CD14-positive monocyte (primary cell): ENCODE results near the gene HES6. TPM values are rescaled to one million over a fixed set of nuclear protein-coding genes. Genes with fewer than 3 reads are reported as not detected.
"Not testable (repeated sequence)": the region's sequence is repeated elsewhere in the genome, so short reads cannot be mapped to it uniquely, and the experiment has no call there.

Source experiments
- DNase-seq, 3 donors: peaks; one replicate each; pipeline ENCODE4 v3.0.0-alpha.2; 2011 to 2022
- H2AFZ ChIP-seq: 2 replicates; pipeline ENCODE4 v1.6.0; 2012; ENCODE audit warnings: mild to moderate bottlenecking, low read depth, low read length, inconsistent platforms; ENCODE audit not compliant: insufficient read depth, poor library complexity, severe bottlenecking
- H3K27ac ChIP-seq, 2 donors: 1 replicate in 1 of 2; 2 replicates in 1 of 2; pipeline ENCODE4 v1.5.1; 2012 to 2013; ENCODE audit warnings: low read length in 2 of 2, control low read depth in 1 of 2, inconsistent platforms in 1 of 2, low read depth in 1 of 2, mild to moderate bottlenecking in 1 of 2
- H3K27me3 ChIP-seq, 2 donors: one replicate each; pipeline versions ENCODE4 v1.6.0 to v1.6.1; 2011 to 2013; ENCODE audit warnings: low read length in 2 of 2; ENCODE audit not compliant: control insufficient read depth in 2 of 2, insufficient read depth in 2 of 2
- H3K36me3 ChIP-seq, 2 donors: replicated peaks in 1 of 2; 1 replicate in 1 of 2; 2 replicates in 1 of 2; pipeline versions ENCODE4 v1.5.1 to v1.6.1; 2012 to 2013; ENCODE audit warnings: low read length in 2 of 2, control low read depth in 1 of 2, inconsistent platforms in 1 of 2, mild to moderate bottlenecking in 1 of 2; ENCODE audit not compliant: insufficient read depth in 2 of 2, control insufficient read depth in 1 of 2
- H3K4me1 ChIP-seq, 2 donors: 1 replicate in 1 of 2; 2 replicates in 1 of 2; pipeline versions ENCODE4 v1.5.1 to v1.6.1; 2012 to 2013; ENCODE audit warnings: low read length in 2 of 2, control low read depth in 1 of 2, inconsistent platforms in 1 of 2, mild to moderate bottlenecking in 1 of 2, moderate library complexity in 1 of 2; ENCODE audit not compliant: insufficient read depth in 2 of 2, control insufficient read depth in 1 of 2
- H3K4me2 ChIP-seq: replicated peaks from 2 replicates; pipeline ENCODE3; 2012; ENCODE audit warnings: low read length, moderate library complexity, mild to moderate bottlenecking; ENCODE audit not compliant: poor library complexity, severe bottlenecking; ENCODE audit errors: extremely low read depth
- H3K4me3 ChIP-seq, 3 experiments: fragments of 200-600 bp in 1 of 3; sonication (generic) in 1 of 3; replicated peaks in 1 of 3; 1 replicate in 2 of 3; 2 replicates in 1 of 3; pipeline ENCODE4 v1.5.1; 2011 to 2013; ENCODE audit warnings: low read length in 3 of 3, mild to moderate bottlenecking in 3 of 3, control low read depth in 2 of 3, low read depth in 2 of 3, inconsistent platforms in 1 of 3, moderate library complexity in 1 of 3
- H3K79me2 ChIP-seq: 2 replicates; pipeline ENCODE4 v1.6.0; 2012; ENCODE audit warnings: mild to moderate bottlenecking, control low read depth, inconsistent platforms, low read length, moderate library complexity; ENCODE audit not compliant: insufficient read depth
- H3K9ac ChIP-seq: 2 replicates; pipeline ENCODE4 v1.6.0; 2017; ENCODE audit warnings: low read length, mild to moderate bottlenecking; ENCODE audit not compliant: insufficient read depth, poor library complexity, severe bottlenecking
- H3K9me3 ChIP-seq, 2 donors: replicated peaks in 1 of 2; 1 replicate in 1 of 2; 2 replicates in 1 of 2; pipeline versions ENCODE4 v1.5.1 to v1.6.1; 2012 to 2013; ENCODE audit warnings: low read length in 2 of 2, control low read depth in 1 of 2; ENCODE audit not compliant: control insufficient read depth in 1 of 2, insufficient read depth in 1 of 2
- H4K20me1 ChIP-seq: 2 replicates; pipeline ENCODE4 v1.6.0; 2012; ENCODE audit warnings: mild to moderate bottlenecking, low read length, control low read depth, moderate library complexity; ENCODE audit not compliant: insufficient read depth
- H3K27ac Mint-ChIP-seq, 7 donors: one replicate each; pipeline ENCODE4 v1.8.0; 2020; ENCODE audit warnings: mild to moderate bottlenecking in 7 of 7, mixed read lengths in 7 of 7, moderate library complexity in 6 of 7, inconsistent platforms in 2 of 7
- H3K27me3 Mint-ChIP-seq, 3 donors: one replicate each; pipeline ENCODE4 v1.8.0; 2021 to 2022; ENCODE audit warnings: low read depth in 3 of 3, mild to moderate bottlenecking in 3 of 3, mixed read lengths in 3 of 3, moderate library complexity in 3 of 3, inconsistent platforms in 1 of 3
- H3K36me3 Mint-ChIP-seq, 2 donors: one replicate each; pipeline ENCODE4 v1.8.0; 2020; ENCODE audit warnings: mixed read lengths in 2 of 2, inconsistent platforms in 1 of 2, mild to moderate bottlenecking in 1 of 2
- H3K4me1 Mint-ChIP-seq: one replicate; pipeline ENCODE4 v1.8.0; 2020; ENCODE audit warnings: mild to moderate bottlenecking, mixed read lengths
- H3K4me3 Mint-ChIP-seq, 2 donors: one replicate each; pipeline ENCODE4 v1.8.0; 2020; ENCODE audit warnings: mild to moderate bottlenecking in 2 of 2, mixed read lengths in 2 of 2, moderate library complexity in 1 of 2
- H3K9me3 Mint-ChIP-seq, 7 donors: one replicate each; pipeline ENCODE4 v1.8.0; 2020 to 2022; ENCODE audit warnings: mixed read lengths in 7 of 7, mild to moderate bottlenecking in 6 of 7, moderate library complexity in 6 of 7, inconsistent platforms in 2 of 7
- WGBS: methylation state at CpG from one replicate; pipeline ENCODE4 v1.1.5; 2013; ENCODE audit warnings: missing lambda C conversion rate; ENCODE audit not compliant: insufficient coverage; 5-methylcytosine and 5-hydroxymethylcytosine counted together
- intact Hi-C, 2 donors: fragments of 100-400 bp; cut with micrococcal nuclease; formaldehyde crosslinking; loops; one replicate each; pipeline versions ENCODE4 v1.15.0 to v1.15.1; 2023
- polyA plus RNA-seq, 3 donors: library from polyadenylated mRNA; depleted of rRNA in 1 of 3; unstranded in 2 of 3; stranded (reverse) in 1 of 3; fragments of 300-500 nt in 2 of 3; fragments of >200 nt in 1 of 3; fragmentation: Illumina TruSeq in 2 of 3; gene quantifications; 1 replicate in 2 of 3; 2 replicates in 1 of 3; pipeline ENCODE4 v1.2.3, GENCODE V29; 2012 to 2021
- TF ChIP-seq, protein P1 (sequence below): fragments of 200-600 bp; IDR thresholded peaks from one replicate; pipeline ENCODE4 v1.8.0; 2022; ENCODE audit warnings: antibody characterized with exemption, mild to moderate bottlenecking

Gene HES6
- polyA plus RNA-seq, 3 donors, result 2.1 to 4.0 (median 2.8) TPM

- Histone ChIP-seq H3K4me1 (peaks cover 13 to 15% of the 10 kb centered on the region in 2 donors), H3K79me2 (peaks cover 7% of the 10 kb centered on the region), H4K20me1 (peaks cover 20% of the 10 kb centered on the region), H3K9me3 (no peaks in the 10 kb centered on the region), H3K4me2 (no peak overlapping the region), H3K9ac (no peak overlapping the region), H3K4me3 (no peak overlapping the region), H3K27me3 (no peaks in the 10 kb centered on the region), H2AFZ (no peak overlapping the region), H3K27ac (peak overlapping the region; percentile 4 to 56), H3K36me3 (peaks cover 66 to 80% of the 10 kb centered on the region in 2 donors)
- over 99% methylated on average over 19 of the region's 20 CpGs for WGBS
- Mint-ChIP-seq H3K36me3 (peaks cover 78 to 88% of the 10 kb centered on the region in 2 donors), H3K27me3 (no peaks in the 10 kb centered on the region), H3K4me1 (peaks cover 21% of the 10 kb centered on the region), H3K4me3 (no peak overlapping the region), H3K27ac (peak overlapping the region in 5 of 7 donors; percentile 62 to 82 (median 74)), H3K9me3 (peaks cover 0 to 1% (median 0%) of the 10 kb centered on the region in 7 donors)
- TF ChIP-seq, protein P1, sequence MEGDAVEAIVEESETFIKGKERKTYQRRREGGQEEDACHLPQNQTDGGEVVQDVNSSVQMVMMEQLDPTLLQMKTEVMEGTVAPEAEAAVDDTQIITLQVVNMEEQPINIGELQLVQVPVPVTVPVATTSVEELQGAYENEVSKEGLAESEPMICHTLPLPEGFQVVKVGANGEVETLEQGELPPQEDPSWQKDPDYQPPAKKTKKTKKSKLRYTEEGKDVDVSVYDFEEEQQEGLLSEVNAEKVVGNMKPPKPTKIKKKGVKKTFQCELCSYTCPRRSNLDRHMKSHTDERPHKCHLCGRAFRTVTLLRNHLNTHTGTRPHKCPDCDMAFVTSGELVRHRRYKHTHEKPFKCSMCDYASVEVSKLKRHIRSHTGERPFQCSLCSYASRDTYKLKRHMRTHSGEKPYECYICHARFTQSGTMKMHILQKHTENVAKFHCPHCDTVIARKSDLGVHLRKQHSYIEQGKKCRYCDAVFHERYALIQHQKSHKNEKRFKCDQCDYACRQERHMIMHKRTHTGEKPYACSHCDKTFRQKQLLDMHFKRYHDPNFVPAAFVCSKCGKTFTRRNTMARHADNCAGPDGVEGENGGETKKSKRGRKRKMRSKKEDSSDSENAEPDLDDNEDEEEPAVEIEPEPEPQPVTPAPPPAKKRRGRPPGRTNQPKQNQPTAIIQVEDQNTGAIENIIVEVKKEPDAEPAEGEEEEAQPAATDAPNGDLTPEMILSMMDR, result no peak
- intact Hi-C loops, result no loop called here
- no peak for DNase-seq
These were observed 34.5 kb upstream of the HES6 start for GRCh38 chr2:238274152-238274865.

DNA sequence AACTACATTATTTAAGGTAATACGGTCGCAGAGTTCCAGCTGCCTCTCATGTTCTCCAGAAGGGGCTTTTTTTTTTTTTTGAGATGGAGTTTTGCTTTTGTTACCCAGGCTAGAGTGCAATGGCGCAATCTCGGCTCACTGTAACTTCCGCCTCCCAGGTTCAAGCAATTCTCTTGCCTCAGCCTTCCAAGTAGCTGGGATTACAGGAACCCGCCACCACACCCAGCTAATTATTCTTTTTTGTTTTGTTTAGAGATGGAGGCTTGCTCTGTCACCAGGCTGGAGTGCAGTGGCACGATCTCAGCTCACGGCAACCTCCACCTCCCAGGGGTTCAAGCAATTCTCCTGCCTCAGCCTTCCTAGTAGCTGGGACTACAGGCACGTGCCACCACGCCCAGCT is 33.6 kb upstream of the HES6 start:
- H3K9me3 ChIP-seq, H2AFZ ChIP-seq, H3K27me3 ChIP-seq, H3K9me3 Mint-ChIP-seq, H3K27me3 Mint-ChIP-seq, H3K9ac ChIP-seq, H3K4me3 ChIP-seq, intact Hi-C loops, H3K79me2 ChIP-seq: not testable (repeated sequence)
- peak overlapping the region; percentile 37 to 84 (median 74) for H3K27ac Mint-ChIP-seq
- no CpG with 5 or more reads among the region's 10 CpGs for WGBS
- Histone ChIP-seq H3K4me2 (peak overlapping the region; percentile 4), H3K27ac (peak overlapping the region; percentile 4 to 56), H3K4me1 (peaks cover 13 to 15% of the 10 kb centered on the region in 2 donors), H3K36me3 (peaks cover 73 to 88% of the 10 kb centered on the region in 2 donors), H4K20me1 (peaks cover 11% of the 10 kb centered on the region)
- peaks cover 79 to 89% of the 10 kb centered on the region in 2 donors for H3K36me3 Mint-ChIP-seq
- peaks cover 21% of the 10 kb centered on the region for H3K4me1 Mint-ChIP-seq
- DNase-seq, result peak in 2 of 3 donors; percentile 12 to 37
- H3K4me3 Mint-ChIP-seq, result peak overlapping the region in 1 of 2 donors; percentile 21
